IPS DF 4.7 (cell line): ENCODE measurements around the gene NMT2.

Experiments
- DNase-seq: peaks from one replicate; pipeline ENCODE4 v3.0.0-alpha.2; 2013; ENCODE audit warnings: low spot score; ENCODE audit errors: extremely low read depth

The NMT2 gene

DNA sequence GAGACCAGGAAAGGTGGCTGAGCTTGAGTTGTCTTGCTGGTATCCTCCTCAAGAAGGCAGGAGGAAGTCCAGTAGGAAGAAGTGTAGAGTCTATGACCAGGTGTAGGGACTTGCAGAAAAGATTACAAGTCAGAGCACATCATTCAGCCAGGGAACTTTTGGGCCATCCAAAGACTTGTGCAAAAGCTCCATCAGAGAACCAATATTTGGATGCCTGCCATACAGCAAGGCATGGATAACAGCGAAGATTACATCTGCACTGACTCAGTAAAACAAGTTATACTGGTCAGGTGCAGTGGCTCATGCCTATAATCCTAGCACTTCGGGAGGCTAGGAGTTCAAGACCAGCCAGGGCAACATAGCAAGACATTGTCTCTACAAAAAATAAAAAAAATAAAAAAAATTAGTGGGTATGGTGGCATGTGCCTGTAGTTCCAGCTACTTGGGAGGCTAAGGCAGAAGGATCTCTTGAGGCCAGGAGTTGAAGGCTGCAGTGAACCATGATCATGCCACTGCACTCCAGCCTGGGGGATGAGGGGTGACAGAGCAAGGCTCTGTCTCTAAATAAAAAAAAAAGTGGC is 13.2 kb upstream of the NMT2 start:
- DNase-seq: no peak

DNA sequence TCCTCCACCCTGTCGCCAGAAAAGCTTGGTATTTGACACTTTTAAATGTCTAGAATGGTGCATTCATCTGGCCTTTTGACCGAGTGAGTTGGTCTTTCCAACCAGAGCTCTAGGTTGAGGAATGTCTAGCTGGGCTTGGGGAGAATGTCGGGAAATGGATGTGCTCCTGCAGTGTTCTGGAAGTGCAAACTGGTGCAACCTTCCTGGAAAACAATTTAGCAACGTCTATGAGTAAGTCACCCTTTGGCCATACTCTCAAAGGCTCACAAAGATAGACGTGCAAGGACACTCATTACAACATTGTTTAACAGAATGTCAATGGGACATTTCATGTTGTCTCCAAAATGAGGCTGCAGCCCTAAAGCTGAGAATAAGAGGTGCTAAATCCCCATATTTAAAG is 12.2 kb upstream of the NMT2 start:
- no peak for DNase-seq

DNA sequence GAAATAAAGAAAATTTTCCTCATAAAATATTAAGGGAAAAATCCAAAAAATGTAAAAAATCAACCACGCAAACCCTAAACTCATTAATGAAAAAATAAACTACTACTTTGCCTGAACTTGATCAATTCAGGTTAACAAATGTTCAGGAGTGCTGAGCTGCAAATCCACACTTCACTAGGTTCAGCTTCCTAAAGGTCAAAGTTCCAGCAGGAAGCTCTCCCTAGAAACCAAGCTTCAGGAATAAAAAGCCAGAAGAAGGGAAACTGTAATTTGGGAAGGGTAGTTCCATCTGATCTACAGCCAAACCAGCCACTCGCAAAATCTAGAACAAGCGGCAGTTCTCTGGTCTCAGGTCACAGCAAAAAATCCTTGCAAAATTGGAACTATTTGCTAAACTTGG is 7.8 kb upstream of the NMT2 start:
- DNase-seq: no peak

DNA sequence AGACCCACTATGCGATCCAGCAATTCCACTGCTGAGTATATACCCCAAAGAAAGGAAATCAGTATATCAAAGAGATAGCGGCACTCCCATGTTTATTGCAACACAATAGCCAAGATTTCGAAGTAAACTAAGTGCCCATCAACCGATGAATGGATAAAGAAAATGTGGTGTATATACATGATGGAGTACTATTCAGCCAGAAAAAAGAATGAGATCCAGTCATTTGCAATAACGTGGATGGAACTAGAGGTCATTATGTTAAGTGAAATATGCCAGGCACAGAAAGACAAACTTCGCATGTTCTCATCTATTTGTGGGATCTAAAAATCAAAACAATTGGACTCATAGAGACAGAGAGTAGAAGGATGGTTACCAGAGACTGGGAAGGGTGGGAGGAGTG is 7.1 kb upstream of the NMT2 start:
- DNase-seq: no peak

DNA sequence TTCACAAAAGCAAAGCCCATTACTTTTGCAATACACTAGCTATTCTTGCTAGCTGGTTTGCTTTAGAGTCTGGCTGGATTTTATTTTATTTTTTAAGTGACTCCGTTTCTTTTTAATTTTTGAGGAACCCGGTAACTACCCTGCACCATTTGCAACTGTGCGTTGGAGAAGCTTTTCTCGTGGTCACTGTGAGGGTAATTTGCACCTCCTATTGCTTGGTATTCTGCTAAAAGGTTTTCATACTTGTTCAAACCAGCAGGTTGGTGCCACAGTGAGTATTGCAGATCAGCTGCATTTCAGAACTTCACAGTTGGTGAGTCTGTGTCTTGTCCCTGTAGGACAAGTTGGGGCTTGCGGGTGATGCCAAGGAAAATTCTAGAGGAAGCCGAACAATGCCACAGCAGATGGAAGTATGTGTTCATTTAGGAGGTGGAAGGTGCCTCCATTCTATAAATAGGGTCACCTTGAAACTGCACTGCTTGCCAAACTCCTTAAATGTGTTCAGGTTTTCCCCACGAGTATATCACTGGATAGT is 3.9 kb upstream of the NMT2 start:
- DNase-seq: no peak

DNA sequence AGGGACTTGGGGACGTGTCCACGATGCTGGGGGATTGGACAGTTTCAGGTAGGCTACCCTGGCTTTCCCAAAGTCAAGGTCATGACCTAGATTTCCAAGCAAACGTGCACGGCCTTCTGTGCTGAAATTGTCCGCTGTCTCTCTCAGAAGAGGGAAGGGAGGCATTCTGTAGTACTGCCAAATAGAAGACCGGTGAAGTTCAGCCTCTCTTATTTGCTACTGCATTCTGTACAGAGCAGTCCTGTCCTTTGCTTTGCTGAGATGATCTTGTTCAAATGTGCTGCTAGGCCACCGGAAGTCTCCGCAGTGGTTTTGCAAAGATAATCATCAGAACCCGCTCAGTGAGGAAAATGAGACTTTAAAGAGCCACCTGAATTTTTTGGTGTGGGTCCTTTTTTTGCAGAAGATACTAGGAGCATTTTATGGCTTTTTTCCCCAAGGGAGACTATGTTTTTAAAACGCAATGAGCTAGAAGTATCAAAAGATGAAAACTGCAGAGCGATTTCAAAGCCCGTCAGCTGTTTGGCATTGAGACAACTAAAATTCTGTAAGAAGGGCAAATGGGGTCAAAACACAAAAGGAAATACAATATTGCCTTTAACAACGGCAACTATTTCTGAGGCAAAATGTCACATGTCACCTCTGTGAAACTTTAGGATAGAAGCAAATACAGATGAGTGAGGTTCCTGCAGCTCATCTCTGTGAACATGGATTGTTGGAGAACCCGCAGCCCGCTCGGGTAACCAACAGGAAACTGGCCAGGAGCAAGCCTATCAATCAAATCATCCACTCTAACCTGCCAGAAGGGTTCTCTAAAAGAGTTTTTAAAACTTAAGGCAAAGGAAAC is 1.3 kb upstream of the NMT2 start:
- DNase-seq: no peak

DNA sequence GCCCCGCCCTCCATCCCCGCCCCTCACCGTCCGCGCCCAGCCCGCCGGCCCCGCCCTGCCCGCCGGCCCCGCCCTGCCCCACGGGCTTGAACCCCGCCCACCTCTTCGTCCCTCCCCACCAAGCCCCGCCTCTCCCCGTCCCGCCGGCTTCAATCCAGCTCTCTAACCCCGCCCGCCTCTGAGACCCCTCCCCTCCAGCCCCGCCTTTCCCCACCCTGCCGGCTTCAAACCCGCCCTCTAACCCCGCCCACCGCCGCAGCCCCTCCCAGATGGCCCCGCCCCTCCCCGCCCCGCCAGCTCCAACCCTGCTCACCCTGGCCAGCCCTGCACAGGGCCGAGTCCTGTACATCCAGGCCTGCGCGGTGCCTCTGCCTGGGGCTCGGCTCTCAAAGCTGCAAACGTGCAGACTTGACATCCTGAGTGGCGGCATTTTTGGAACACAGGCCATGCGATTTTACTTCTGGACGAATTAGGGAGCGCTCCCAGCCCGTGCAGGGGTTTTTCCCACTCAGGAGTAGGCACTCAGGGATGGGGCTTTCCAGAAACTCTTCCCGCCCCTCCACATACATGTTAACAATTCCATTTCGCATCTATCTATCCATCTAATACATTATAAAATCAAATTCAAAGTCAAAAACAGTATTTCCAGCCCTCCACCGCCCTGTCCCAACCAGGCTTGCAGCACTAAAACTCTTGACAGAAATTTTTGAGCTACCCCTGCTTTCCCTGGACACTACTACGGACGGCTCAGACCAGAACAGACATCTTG is 477 bp upstream of the NMT2 start:
- no peak for DNase-seq

DNA sequence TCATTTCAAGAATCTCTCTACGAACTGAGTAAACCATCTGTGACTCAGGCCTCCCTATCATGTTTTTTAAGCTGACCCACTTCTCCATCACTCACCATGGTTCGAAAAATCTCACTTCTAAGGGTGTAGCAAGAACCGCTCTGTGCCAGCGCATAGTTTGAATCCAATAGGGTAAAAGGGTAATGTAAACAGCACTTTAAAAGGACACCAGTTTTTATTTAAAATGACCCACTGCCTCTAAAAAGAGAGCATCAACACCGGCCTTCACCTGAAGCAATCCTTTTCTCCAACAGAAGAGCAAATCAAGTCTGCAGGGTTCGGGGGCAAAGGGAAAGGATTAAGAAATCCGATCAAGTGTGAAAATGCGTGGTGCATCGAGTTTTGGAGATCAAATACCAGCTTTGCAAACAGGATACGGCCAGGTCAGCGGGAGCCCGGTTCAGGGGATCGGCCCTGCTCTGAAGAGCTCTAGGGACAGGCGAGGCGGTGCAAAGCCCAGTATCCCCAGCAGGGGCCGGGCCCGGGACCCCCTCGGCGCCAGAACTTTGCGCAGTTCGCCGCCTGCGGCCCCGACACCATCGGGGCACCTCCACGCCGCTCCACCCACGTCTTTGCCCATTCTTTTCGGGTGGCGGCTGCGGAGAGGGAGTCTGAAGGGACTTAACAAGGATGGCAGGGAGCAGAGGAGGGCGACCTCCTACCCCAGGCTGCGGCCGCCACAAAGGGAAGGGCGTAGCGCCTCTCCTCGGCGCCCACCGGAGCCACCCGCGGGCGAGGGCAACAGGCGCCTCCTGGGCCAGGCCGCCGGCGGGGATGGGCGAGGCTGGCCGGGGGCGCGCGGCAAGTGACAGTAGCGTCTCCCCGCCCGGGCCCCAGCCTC is 842 bp downstream of the NMT2 start:
- DNase-seq: no peak

DNA sequence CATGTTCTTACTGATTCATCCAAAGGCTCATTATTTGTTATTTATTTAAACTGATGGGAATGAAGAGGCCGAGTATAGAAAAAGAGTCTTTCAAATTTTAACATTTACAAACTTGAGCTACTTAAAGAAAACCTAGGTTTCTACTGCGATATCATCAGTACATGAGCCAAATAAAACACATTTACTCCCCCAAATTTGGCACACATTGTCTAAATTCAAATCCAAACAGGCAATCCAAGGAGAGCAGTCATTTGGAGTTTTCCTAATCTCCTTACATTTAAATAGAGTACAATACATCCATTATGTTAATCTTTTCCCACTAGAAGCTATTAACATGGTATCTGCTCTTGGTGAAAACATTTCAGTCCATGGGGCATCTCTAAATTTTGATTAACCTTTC is 2.2 kb downstream of the NMT2 start:
- DNase-seq: no peak

DNA sequence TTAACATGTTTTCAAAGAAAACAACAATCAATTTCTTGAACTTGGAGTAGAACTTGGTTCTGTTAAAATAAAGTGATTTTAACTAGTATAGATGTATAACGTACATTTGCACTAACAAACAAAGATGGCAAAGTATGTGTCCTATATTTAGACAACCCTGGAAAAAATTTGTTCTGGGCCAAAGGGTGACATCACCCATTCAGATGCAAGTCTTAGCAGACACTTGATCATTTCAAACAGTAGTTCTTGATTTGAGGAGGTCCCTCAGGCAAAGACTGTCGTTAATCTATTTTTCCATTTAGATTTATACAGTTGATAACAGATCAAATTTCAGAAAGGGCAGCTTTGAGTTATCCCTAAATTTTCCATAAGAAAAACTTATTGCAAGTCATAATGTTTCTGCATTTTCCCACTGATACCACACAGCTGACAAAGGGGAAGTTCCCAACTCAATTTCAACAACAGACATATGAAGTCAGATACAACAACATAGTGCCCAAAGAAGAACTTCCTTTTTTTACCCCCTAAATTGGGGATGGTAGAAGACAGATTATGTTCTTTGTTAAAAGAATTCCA is 5.2 kb downstream of the NMT2 start:
- no peak for DNase-seq

DNA sequence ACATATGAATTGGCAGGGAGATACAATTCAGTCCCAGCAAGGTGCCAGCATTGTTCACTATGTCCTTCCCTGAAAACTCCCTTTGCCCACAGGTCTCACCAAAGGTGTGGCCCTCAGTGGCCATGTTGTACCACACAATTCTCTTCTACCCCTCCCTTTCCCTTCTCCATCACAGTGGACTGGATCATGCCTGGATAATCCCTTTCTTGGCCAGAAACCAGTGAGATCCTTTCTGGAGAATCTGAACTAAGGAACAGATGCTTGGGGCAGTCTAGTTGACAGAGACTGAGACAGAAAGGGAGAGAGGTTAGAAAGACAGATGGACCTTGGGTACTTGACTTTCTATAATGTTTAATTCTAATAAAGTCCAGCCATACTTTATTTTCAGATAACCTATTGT is 9.5 kb downstream of the NMT2 start:
- DNase-seq: no peak

DNA sequence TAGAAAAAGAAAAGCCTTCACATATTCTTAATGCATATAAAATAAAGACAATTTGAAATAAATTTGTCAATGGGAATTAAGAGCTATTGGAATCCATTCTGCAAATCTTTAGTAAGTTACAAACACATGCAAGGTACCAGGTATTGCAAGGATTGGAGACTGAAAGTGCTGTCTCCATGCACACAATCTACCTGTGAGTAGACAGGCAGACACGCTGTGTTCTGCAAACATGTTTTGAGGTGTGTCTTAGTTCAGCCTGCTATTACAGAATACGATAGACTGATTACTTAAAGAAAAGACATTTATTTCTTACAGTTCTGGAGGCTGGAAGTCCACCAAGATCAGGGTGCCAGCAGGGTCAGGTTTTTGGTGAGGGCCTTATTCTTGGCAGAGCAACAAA is 10.0 kb downstream of the NMT2 start:
- no peak for DNase-seq

DNA sequence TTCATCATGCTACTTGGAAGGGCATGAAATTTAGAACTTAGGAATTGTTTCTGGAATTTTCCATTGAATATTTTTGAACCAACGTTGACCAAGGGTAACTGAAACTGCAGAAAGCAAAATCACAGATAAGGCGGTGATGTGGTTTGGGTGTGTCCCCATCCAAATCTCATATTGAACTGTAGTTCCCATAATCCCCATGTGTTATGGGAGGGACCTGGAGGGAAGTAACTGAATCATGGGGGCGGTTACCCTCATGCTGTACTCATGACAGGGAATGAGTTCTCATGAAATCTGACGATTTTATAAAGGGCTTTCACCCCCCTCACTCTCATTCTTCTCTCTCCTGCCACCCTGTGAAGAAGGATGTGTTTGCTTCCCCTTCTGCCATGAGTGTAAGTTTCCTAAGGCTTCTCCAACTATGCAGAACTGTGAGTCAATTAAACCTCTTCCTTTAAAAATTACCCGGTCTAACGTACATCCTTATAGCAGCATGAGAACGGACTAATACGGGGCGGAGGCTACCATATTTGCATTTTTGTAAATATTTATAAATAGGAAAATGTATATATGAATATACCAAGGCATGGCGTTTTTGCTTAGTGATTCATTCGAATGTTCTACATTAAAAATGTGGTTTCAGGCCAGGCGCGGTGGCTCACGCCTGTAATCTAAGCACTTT is 12.4 kb downstream of the NMT2 start:
- no peak for DNase-seq

DNA sequence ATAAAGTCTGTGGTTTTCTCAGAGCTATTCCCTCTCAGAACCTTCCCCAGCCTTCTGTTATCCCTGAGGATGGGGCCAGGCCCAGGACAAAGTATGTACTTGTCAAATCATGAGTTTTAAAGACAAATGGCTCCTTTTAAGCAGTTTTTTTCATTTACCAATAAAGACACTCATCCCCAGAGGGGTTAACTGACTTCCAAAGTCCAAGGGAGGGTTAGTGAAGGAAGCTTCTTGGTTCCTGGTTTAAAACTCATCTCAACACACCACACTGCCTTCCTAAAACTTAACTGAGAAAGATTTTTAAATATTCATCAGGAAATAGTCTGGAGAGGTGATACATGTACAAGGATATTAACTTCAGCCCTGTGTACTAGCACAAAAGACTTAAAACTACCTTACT is 15.9 kb downstream of the NMT2 start:
- DNase-seq: no peak

DNA sequence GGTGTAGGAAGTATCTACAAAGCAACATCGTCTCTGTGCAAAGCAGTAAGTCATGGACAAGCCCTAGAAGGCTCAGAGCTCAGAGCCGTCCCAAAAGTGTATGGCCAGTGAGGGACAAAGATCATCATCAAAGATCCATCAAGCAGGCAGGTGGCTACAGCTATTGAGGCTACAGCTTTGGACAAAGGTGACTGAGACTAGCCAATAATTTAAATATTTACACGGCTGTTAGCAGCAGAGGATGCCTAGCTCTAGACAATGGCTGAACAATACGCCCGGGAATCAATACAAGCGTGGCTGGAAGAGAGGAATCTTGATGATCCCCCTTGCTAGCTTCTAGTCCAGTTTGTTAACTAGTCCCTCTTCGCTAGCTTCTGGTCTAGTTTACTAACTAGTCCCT is 17.9 kb downstream of the NMT2 start:
- DNase-seq: no peak

DNA sequence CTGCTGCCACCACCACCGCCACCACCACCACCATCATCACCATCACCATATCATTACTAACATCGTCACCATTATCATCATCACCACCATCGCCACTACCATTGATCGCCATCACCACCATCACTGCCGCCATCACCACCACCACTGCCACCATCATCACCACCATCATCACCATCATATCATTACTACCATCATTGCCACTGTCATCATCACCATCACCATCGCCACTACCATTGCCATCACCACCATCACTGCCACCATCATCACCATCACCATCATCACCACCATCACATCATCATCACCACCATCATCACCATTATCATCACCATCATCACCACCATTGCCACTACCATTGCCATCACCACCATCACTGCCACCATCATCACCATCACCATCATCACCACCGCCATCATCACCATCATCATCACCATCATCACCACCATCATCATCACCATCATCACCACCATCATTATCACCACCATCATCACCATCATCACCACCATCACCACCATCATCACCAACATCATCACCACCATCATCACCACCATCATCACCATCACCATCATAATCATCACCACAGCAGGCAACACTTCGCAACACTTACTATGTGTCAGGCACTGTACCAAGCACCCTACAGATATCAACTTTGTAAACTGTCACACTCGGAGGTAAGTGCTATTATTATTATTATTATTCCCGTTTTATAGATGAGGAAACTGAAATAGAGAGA is 19.3 kb downstream of the NMT2 start:
- no peak for DNase-seq

DNA sequence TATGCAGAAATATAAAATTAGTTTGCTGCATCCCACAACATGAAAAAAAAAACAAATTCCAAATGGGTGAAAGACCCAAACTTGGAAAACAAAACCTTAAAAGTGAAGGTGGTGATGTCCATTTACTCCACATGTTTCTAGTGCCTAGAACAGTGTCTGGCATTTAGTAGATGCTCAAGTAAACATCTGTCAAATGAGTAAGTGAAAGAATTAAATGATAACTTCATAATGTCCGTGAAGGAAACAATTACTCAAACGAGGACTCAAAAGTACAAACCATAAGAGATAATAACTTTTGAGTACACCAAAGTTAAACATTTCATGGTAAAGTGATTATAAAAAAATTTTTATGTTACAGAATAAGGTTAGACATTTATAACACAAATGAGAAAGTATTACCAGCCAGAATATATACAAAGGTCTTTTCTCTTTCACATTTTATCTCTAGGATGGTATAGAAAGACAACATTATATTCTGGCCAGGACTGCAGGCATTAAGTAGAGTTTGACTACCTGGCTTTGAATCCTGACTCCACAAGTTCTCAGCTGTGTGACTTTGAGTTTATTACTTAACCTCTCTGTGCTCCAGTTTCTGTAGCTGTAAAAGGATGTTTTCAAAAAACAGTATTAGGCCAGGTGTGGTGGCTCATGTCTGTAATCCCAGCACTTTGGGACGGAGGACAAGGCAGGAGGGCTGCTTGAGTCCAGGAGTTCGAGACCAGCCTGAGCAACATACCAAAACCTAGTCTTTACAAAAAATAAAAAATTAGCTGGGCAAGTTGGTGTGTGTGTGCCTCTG is 20.7 kb downstream of the NMT2 start:
- no peak for DNase-seq

DNA sequence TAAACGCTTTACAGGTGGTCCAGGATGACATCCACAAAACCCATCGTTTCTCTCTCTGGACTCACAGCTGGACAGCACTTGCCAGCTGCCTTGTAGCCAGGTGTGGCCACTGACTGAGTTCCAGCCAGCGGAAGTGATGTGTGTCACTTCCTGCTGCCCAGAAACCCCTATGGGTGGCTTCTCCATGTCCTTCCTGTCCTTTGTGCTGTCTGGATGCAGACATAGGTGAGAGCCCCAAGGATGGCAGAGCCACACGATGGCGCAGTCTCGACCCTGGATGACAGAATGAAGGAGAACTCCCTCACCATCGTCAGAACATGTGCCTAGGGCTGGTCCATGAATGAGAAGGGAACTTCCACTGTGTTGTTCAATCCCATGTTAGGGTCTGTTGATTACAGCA is 22.1 kb downstream of the NMT2 start:
- no peak for DNase-seq

DNA sequence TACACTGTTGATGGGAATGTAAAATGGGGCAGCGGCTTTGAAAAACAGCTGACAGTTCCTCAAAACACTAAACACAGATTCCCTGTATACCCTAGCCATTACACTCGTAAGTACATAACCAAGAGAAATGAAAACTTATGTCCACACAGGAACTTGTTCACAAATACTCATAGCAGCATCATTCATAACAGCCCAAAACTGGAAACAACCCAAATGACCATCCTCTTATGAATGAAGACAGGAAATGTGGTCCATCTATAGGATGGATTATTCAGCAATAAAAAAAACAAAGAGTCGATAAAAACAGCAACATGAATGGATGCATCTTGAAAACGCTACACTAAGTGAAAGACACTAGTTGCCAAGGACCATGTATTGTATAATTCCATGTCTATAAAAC is 23.7 kb downstream of the NMT2 start:
- DNase-seq: no peak
